HepG2 (cell line): Measurements from ENCODE around the gene RASA4B. TPM values are rescaled to one million over a fixed set of nuclear protein-coding genes. Genes with fewer than 3 reads are reported as not detected.

Source experiments
- ATAC-seq: fragments of 200-7000 bp; cut with Tn5 transposase; 3 replicates; pipeline ENCODE4 v1.9.1; 2020; ENCODE audit warnings: mild to moderate bottlenecking, moderate library complexity
- BruUV-seq: library from RNA; stranded (reverse); fragments of 400-500 nt; replicated peaks from 2 replicates; lab custom pipeline; 2021; lab: Mats Ljungman, UMichigan
- CTCF ChIA-PET: fragments of 300-600 bp; formaldehyde crosslinking; extraction: SDS; loops from one replicate; lab custom pipeline; 2021; ENCODE audit warnings: low total read pairs, inconsistent platforms, low intra/inter-chr PET ratio; lab: Yijun Ruan, JAX
- POLR2A ChIA-PET: fragments of 350-600 bp; sonication (Branson Sonifier 250); formaldehyde crosslinking; loops from one replicate; lab custom pipeline; 2020; ENCODE audit warnings: antibody characterized with exemption, inconsistent platforms; lab: Yijun Ruan, JAX
- DNase-seq: peaks from one replicate; pipeline ENCODE4 v3.0.0-alpha.2; 2015; ENCODE audit warnings: low spot score
- FAIRE-seq: peaks from 3 replicates; lab custom pipeline; 2011; peaks lifted over from hg19 to GRCh38; lab: Jason Lieb, UNC
- H2AFZ ChIP-seq: one replicate; pipeline ENCODE4 v1.6.1; 2011; ENCODE audit warnings: low read length, inconsistent platforms
- H3K27ac ChIP-seq: fragments of 300-600 bp; 3 replicates; pipeline ENCODE4 v1.8.0; 2011; ENCODE audit warnings: mixed run types, mild to moderate bottlenecking, mixed read lengths, low read length, inconsistent platforms; ENCODE audit not compliant: insufficient read depth; ENCODE audit errors: extremely low read length
- H3K27me3 ChIP-seq, 2 experiments: fragments of 200-600 bp in 1 of 2; 2 replicates in 1 of 2; 3 replicates in 1 of 2; pipeline versions ENCODE4 v1.6.0 to v1.8.0; 2011; ENCODE audit warnings: low read length in 2 of 2, mild to moderate bottlenecking in 2 of 2, moderate library complexity in 2 of 2, inconsistent platforms in 1 of 2; ENCODE audit not compliant: insufficient read depth in 2 of 2, control insufficient read depth in 1 of 2
- H3K36me3 ChIP-seq, 2 experiments: fragments of 200-600 bp in 1 of 2; replicated peaks in 1 of 2; 2 replicates in 1 of 2; 3 replicates in 1 of 2; pipeline versions ENCODE4 v1.5.1 to v1.8.0; 2011; ENCODE audit warnings: low read length in 2 of 2, inconsistent platforms in 1 of 2; ENCODE audit not compliant: insufficient read depth in 2 of 2, control insufficient read depth in 1 of 2
- H3K4me1 ChIP-seq: 2 replicates; pipeline ENCODE4 v1.5.1; 2012; ENCODE audit warnings: low read length, inconsistent platforms; ENCODE audit not compliant: insufficient read depth
- H3K4me2 ChIP-seq: 2 replicates; pipeline ENCODE4 v1.6.0; 2011; ENCODE audit warnings: low read depth, low read length, inconsistent platforms
- H3K4me3 ChIP-seq, 3 experiments: fragments of 200-600 bp in 1 of 3; sonication (generic), shearing (Covaris generic) in 1 of 3; replicated peaks in 1 of 3; 2 replicates each; pipeline ENCODE4 v1.5.1; 2011 to 2016; ENCODE audit warnings: low read length in 3 of 3, inconsistent platforms in 2 of 3, low read depth in 2 of 3, mild to moderate bottlenecking in 2 of 3, control low read depth in 1 of 3, mixed read lengths in 1 of 3; ENCODE audit not compliant: insufficient read depth in 1 of 3
- H3K79me2 ChIP-seq: one replicate; pipeline ENCODE4 v1.6.1; 2011; ENCODE audit warnings: low read length, inconsistent platforms; ENCODE audit not compliant: insufficient read depth
- H3K9ac ChIP-seq: 2 replicates; pipeline ENCODE4 v1.6.0; 2011; ENCODE audit warnings: mild to moderate bottlenecking, low read depth, low read length, inconsistent platforms; ENCODE audit not compliant: insufficient read depth
- H3K9me3 ChIP-seq: 2 replicates; pipeline ENCODE4 v1.5.1; 2012; ENCODE audit warnings: mild to moderate bottlenecking, low read length
- H4K20me1 ChIP-seq: 2 replicates; pipeline ENCODE4 v1.6.0; 2011; ENCODE audit warnings: inconsistent platforms, mild to moderate bottlenecking, low read length, moderate library complexity; ENCODE audit not compliant: insufficient read depth
- ATF4 ChIP-seq, 2 experiments: fragments of 450-650 bp in 1 of 2; sonication (generic) in 1 of 2; formaldehyde crosslinking; IDR thresholded peaks; 2 replicates each; pipeline versions ENCODE4 v1.5.0 to v1.8.0; 2020 to 2022; ENCODE audit warnings: mild to moderate bottlenecking in 1 of 2, missing genetic modification reagents in 1 of 2
- BCL6 ChIP-seq: IDR thresholded peaks from 2 replicates; pipeline ENCODE4 v1.6.1; 2016; ENCODE audit warnings: missing genetic modification reagents, missing compliant biosample characterization
- DMAP1 ChIP-seq: IDR thresholded peaks from 2 replicates; pipeline ENCODE4 v1.6.1; 2016
- ELK4 ChIP-seq: sonication (generic); formaldehyde crosslinking; IDR thresholded peaks from 2 replicates; pipeline ENCODE4 v1.9.0; 2021; ENCODE audit warnings: missing genetic modification reagents, borderline replicate concordance
- FOXA3 ChIP-seq: IDR thresholded peaks from 2 replicates; pipeline ENCODE4 v1.6.1; 2016; ENCODE audit warnings: missing genetic modification reagents, missing compliant biosample characterization
- KDM5B ChIP-seq: sonication (generic); formaldehyde crosslinking; IDR thresholded peaks from 2 replicates; pipeline ENCODE4 v1.4.0; 2020; ENCODE audit warnings: missing genetic modification reagents, mild to moderate bottlenecking, borderline replicate concordance
- KLF12 ChIP-seq: sonication (generic); formaldehyde crosslinking; IDR thresholded peaks from 2 replicates; pipeline ENCODE4 v1.4.0; 2020; ENCODE audit warnings: missing genetic modification reagents, borderline replicate concordance
- MAZ ChIP-seq, 2 experiments: sonication (generic) in 1 of 2; formaldehyde crosslinking in 1 of 2; IDR thresholded peaks; 2 replicates each; pipeline versions ENCODE4 v1.5.0 to v1.6.1; 2012 to 2020; ENCODE audit warnings: low read depth in 2 of 2, mild to moderate bottlenecking in 2 of 2, borderline replicate concordance in 1 of 2, improper control_type of control experiment in 1 of 2, low read length in 1 of 2, missing genetic modification reagents in 1 of 2, moderate library complexity in 1 of 2
- MBNL3 ChIP-seq: fragments of 250-450 bp; sonication (Bioruptor Pico); conservative IDR thresholded peaks from 2 replicates; pipeline ENCODE4 v1.8.0; 2022; ENCODE audit warnings: mild to moderate bottlenecking, inconsistent platforms
- MXD1 ChIP-seq: sonication (generic); formaldehyde crosslinking; IDR thresholded peaks from 2 replicates; pipeline ENCODE4 v1.4.0; 2020; ENCODE audit warnings: mild to moderate bottlenecking, missing genetic modification reagents
- RBM22 ChIP-seq: fragments of 200-400 bp; formaldehyde crosslinking; optimal IDR thresholded peaks from 2 replicates; pipeline ENCODE3; 2017; ENCODE audit warnings: mild to moderate bottlenecking, low read length, moderate library complexity
- RCOR2 ChIP-seq: IDR thresholded peaks from 2 replicates; pipeline ENCODE4 v1.6.1; 2016; ENCODE audit warnings: missing biosample characterization, missing genetic modification reagents
- RFX1 ChIP-seq: fragments of 450-650 bp; IDR thresholded peaks from 2 replicates; pipeline ENCODE4 v1.6.1; 2017
- SIN3B ChIP-seq: fragments of 150-350 bp; IDR thresholded peaks from 2 replicates; pipeline ENCODE4 v1.6.1; 2014; ENCODE audit warnings: low read length
- ZBTB14 ChIP-seq: sonication (generic); formaldehyde crosslinking; IDR thresholded peaks from 2 replicates; pipeline ENCODE4 v1.4.0; 2020; ENCODE audit warnings: missing genetic modification reagents
- ZBTB38 ChIP-seq: sonication (generic); formaldehyde crosslinking; IDR thresholded peaks from 2 replicates; pipeline ENCODE4 v1.5.1; 2020; ENCODE audit warnings: mild to moderate bottlenecking, missing genetic modification reagents
- ZNF441 ChIP-seq: sonication (generic); formaldehyde crosslinking; IDR thresholded peaks from 2 replicates; pipeline ENCODE4 v1.7.0; 2021; ENCODE audit warnings: missing genetic modification reagents, borderline replicate concordance
- ZNF784 ChIP-seq: sonication (generic); formaldehyde crosslinking; IDR thresholded peaks from 2 replicates; pipeline ENCODE4 v1.5.1; 2020; ENCODE audit warnings: missing genetic modification reagents, mild to moderate bottlenecking, borderline replicate concordance
- WGBS: methylation state at CpG from one replicate; pipeline ENCODE4 v1.1.6; 2017; ENCODE audit warnings: low lambda C conversion rate; 5-methylcytosine and 5-hydroxymethylcytosine counted together
- in situ Hi-C: cut with HindIII; loops from 2 replicates; pipeline ENCODE4 v1.10.0; 2017; ENCODE audit warnings: low pct_unique_long_range_greater_than_20kb; ENCODE audit not compliant: extremely low pct_ligation_motif_present
- intact Hi-C: fragments of 100-400 bp; cut with micrococcal nuclease; formaldehyde crosslinking; loops from one replicate; pipeline ENCODE4 v1.10.0; 2022; ENCODE audit not compliant: unreplicated experiment
- polyA plus RNA-seq, 8 experiments: library from polyadenylated mRNA; depleted of rRNA in 3 of 8; stranded (reverse) in 7 of 8; unstranded in 1 of 8; fragments of >200 nt; fragmentation: Illumina TruSeq in 4 of 8; extraction: Trizol in 4 of 8; gene quantifications; 2 replicates each; pipeline versions ENCODE4 v1.2.1 to v1.2.3, GENCODE V29; 2011 to 2016; ENCODE audit warnings: low read depth in 4 of 8, missing spikeins in 1 of 8, mixed read lengths in 1 of 8; ENCODE audit not compliant: insufficient read depth in 1 of 8
- total RNA-seq, 5 experiments: library from RNA; depleted of rRNA; stranded (reverse); fragments of >200 nt; fragmentation: Illumina TruSeq; extraction: Trizol; gene quantifications; 2 replicates each; pipeline ENCODE4 v1.2.3, GENCODE V29; 2016; ENCODE audit warnings: low read depth in 1 of 5

RASA4B gene
- total and polyA plus RNA-seq, 2 of the 13 experiments (the other 11 are each of a cell fraction or from before 2014, with no cell fraction given), result 0.82 to 1.3 TPM

GRCh38 chr7:102469972-102470825 lies 47.4 kb downstream of the RASA4B start (continued):
- TF ChIP-seq ZBTB14 (no peak), KDM5B (CRISPR knock-in tag) (no peak), ZNF441 (no peak), RFX1 (no peak)

GRCh38 chr7:102469351-102469971 lies 48.1 kb downstream of the RASA4B start:
- DNase-seq, result no peak
- in situ Hi-C loops, result no loop called here
- peaks cover 5 to 7% of the 10 kb centered on the region in 2 experiments; a peak in 2 of 5 replicates for H3K36me3 ChIP-seq
- TF ChIP-seq DMAP1 (no peak), RBM22 (no peak), BCL6 (CRISPR knock-in tag) (no peak), ZBTB38 (CRISPR knock-in tag) (no peak), KLF12 (CRISPR knock-in tag) (no peak), MXD1 (CRISPR knock-in tag) (no peak), MBNL3 (CRISPR knock-in tag) (no peak), ZNF784 (CRISPR knock-in tag) (no peak), SIN3B (no peak), FOXA3 (CRISPR knock-in tag) (no peak), MAZ (IDR thresholded peaks at IDR 0.05; ENCODE audit: borderline replicate concordance, low read depth, low read length) (no peak), MAZ (CRISPR knock-in tag; IDR thresholded peaks at IDR 0.05; ENCODE audit: low read depth) (no peak), ATF4 (CRISPR knock-in tag; IDR thresholded peaks at IDR 0.05) (no peak), ELK4 (CRISPR knock-in tag) (no peak), RCOR2 (CRISPR knock-in tag) (no peak)

More at GRCh38 chr7:102469351-102469971, 48.1 kb downstream of the RASA4B start:
- BruUV-seq, result no TSS peak
- POLR2A ChIA-PET, result no interaction called here
- FAIRE-seq, result no peak
- no peak overlapping the region for H3K4me3 ChIP-seq
- peaks cover 0 to 1% of the 10 kb centered on the region in 2 experiments; a peak in 1 of 5 replicates for H3K27me3 ChIP-seq
- H3K79me2 ChIP-seq, result peaks cover 2% of the 10 kb centered on the region
- H3K9me3 ChIP-seq, result no peaks in the 10 kb centered on the region
- H3K27ac ChIP-seq, result no peak overlapping the region
- H3K4me2 ChIP-seq, result no peak overlapping the region
- no peak overlapping the region for H3K9ac ChIP-seq
- intact Hi-C loops, result no loop called here
- CTCF ChIA-PET, result no interaction called here
- no peaks in the 10 kb centered on the region for H4K20me1 ChIP-seq
- 95% methylated on average over 19 of the region's 24 CpGs for WGBS
- ATAC-seq, result no peak
- H2AFZ ChIP-seq, result no peak overlapping the region
- peaks cover 15% of the 10 kb centered on the region for H3K4me1 ChIP-seq
